Islet precursor cell (in vitro differentiated cells): Measurements from ENCODE around the gene ATP10B.

Experiments
- DNase-seq: peaks from one replicate; pipeline ENCODE4 v3.0.0-alpha.2; 2018

Gene ATP10B

GRCh38 chr5:160685219-160685618 lies 166.8 kb downstream of the ATP10B start:
- DNase-seq, result no peak

GRCh38 chr5:160679567-160680309 lies 172.3 kb downstream of the ATP10B start:
- DNase-seq, result no peak

- no peak for DNase-seq
These were observed 176.0 kb downstream of the ATP10B start for GRCh38 chr5:160675988-160676387.

- DNase-seq, result no peak
These were observed 177.1 kb downstream of the ATP10B start for GRCh38 chr5:160674901-160675300.

GRCh38 chr5:160672521-160672920 lies 179.5 kb downstream of the ATP10B start:
- no peak for DNase-seq

GRCh38 chr5:160668356-160668755 lies 183.7 kb downstream of the ATP10B start:
- DNase-seq, result no peak

GRCh38 chr5:160667160-160667559 lies 184.9 kb downstream of the ATP10B start:
- DNase-seq, result no peak

GRCh38 chr5:160665460-160665859 lies 186.6 kb downstream of the ATP10B start:
- no peak for DNase-seq

GRCh38 chr5:160660132-160660531 lies 191.9 kb downstream of the ATP10B start:
- no peak for DNase-seq

GRCh38 chr5:160657622-160658458 lies 194.2 kb downstream of the ATP10B start:
- DNase-seq, result no peak

- DNase-seq, result no peak
These were observed 194.9 kb downstream of the ATP10B start for GRCh38 chr5:160657068-160657507.

GRCh38 chr5:160655717-160656116 lies 196.3 kb downstream of the ATP10B start:
- DNase-seq, result no peak

GRCh38 chr5:160651692-160652645 lies 200.0 kb downstream of the ATP10B start:
- DNase-seq, result no peak

GRCh38 chr5:160649304-160649703 lies 202.7 kb downstream of the ATP10B start:
- DNase-seq, result no peak

- no peak for DNase-seq
These were observed 206.0 kb downstream of the ATP10B start for GRCh38 chr5:160646033-160646432.

- DNase-seq, result no peak
These were observed 208.3 kb downstream of the ATP10B start for GRCh38 chr5:160643616-160644240.

- DNase-seq, result no peak
These were observed 210.6 kb downstream of the ATP10B start for GRCh38 chr5:160641405-160641804.

GRCh38 chr5:160640406-160640805 lies 211.6 kb downstream of the ATP10B start:
- DNase-seq, result no peak

- DNase-seq, result peak; percentile 71
These were observed 213.8 kb downstream of the ATP10B start for GRCh38 chr5:160638161-160638742.

GRCh38 chr5:160637357-160638090 lies 214.5 kb downstream of the ATP10B start:
- DNase-seq, result no peak

- no peak for DNase-seq
These were observed 216.3 kb downstream of the ATP10B start for GRCh38 chr5:160635663-160636062.
